ENCODE results near the gene SRXN1.

- TF ChIP-seq EZH2 (IDR thresholded peaks at IDR 0.05; ENCODE audit: insufficient read depth, low read length): no peak
- no peak for TF ChIP-seq CTCF (IDR thresholded peaks at IDR 0.05; ENCODE audit: insufficient read depth, low read depth, low read length)
Measured at GRCh38 chr20:626579-626978, 26.4 kb downstream of the SRXN1 start.
